Common myeloid progenitor, CD34-positive (primary cell): Measurements from ENCODE around the gene MAVS.

Source experiments
- CTCF ChIA-PET: fragments of 350-600 bp; sonication (Branson Sonifier 250); formaldehyde crosslinking; loops from one replicate; lab custom pipeline; 2021; ENCODE audit warnings: antibody characterized with exemption; lab: Charles Lee
- POLR2A ChIA-PET: fragments of 350-600 bp; sonication (Branson Sonifier 250); formaldehyde crosslinking; loops from one replicate; lab custom pipeline; 2021; ENCODE audit warnings: antibody characterized with exemption; lab: Charles Lee
- DNase-seq, 3 donors: peaks; one replicate each; pipeline versions ENCODE4 v3.0.0 to v3.0.0-alpha.2; 2013
- H3K27ac ChIP-seq, 2 experiments: 1 replicate in 1 of 2; 2 replicates in 1 of 2; pipeline ENCODE4 v1.7.0; 2013; ENCODE audit warnings: inconsistent platforms in 2 of 2, low read length in 2 of 2, mild to moderate bottlenecking in 2 of 2, low read depth in 1 of 2, moderate library complexity in 1 of 2; ENCODE audit not compliant: severe bottlenecking in 2 of 2, insufficient read depth in 1 of 2, poor library complexity in 1 of 2
- H3K27me3 ChIP-seq, 5 experiments: replicated peaks in 2 of 5; 1 replicate in 3 of 5; 2 replicates in 2 of 5; pipeline versions ENCODE4 v1.6.1 to v1.7.0; 2013; ENCODE audit warnings: low read length in 4 of 5, mild to moderate bottlenecking in 2 of 5, moderate library complexity in 2 of 5, inconsistent platforms in 1 of 5; ENCODE audit not compliant: insufficient read depth in 5 of 5, control insufficient read depth in 4 of 5
- H3K36me3 ChIP-seq, 4 experiments: 1 replicate in 2 of 4; 2 replicates in 2 of 4; pipeline versions ENCODE4 v1.6.1 to v1.7.0; 2013; ENCODE audit warnings: low read length in 3 of 4, control low read depth in 1 of 4, mild to moderate bottlenecking in 1 of 4; ENCODE audit not compliant: control insufficient read depth in 4 of 4, insufficient read depth in 4 of 4
- H3K4me1 ChIP-seq, 4 experiments: 1 replicate in 3 of 4; 2 replicates in 1 of 4; pipeline versions ENCODE4 v1.6.1 to v1.7.1; 2013; ENCODE audit warnings: low read length in 3 of 4, mild to moderate bottlenecking in 3 of 4, control low read depth in 1 of 4, inconsistent platforms in 1 of 4, moderate library complexity in 1 of 4; ENCODE audit not compliant: control insufficient read depth in 4 of 4, insufficient read depth in 4 of 4; ENCODE audit errors: control extremely low read depth in 1 of 4
- H3K4me3 ChIP-seq, 7 experiments: 1 replicate in 4 of 7; 2 replicates in 3 of 7; pipeline versions ENCODE4 v1.5.1 to v1.7.0; 2013; ENCODE audit warnings: mild to moderate bottlenecking in 7 of 7, low read length in 6 of 7, moderate library complexity in 6 of 7, inconsistent platforms in 2 of 7, low read depth in 2 of 7, control low read depth in 1 of 7; ENCODE audit not compliant: insufficient read depth in 4 of 7, control insufficient read depth in 1 of 7; ENCODE audit errors: extremely low read depth in 1 of 7
- H3K9me3 ChIP-seq, 5 experiments: 1 replicate in 4 of 5; 2 replicates in 1 of 5; pipeline versions ENCODE4 v1.6.1 to v1.7.1; 2013; ENCODE audit warnings: low read length in 4 of 5, mild to moderate bottlenecking in 2 of 5, inconsistent platforms in 1 of 5, low read depth in 1 of 5, moderate library complexity in 1 of 5; ENCODE audit not compliant: control insufficient read depth in 4 of 5, insufficient read depth in 2 of 5; ENCODE audit errors: control extremely low read depth in 1 of 5
- WGBS: methylation state at CpG from one replicate; pipeline ENCODE4 v1.1.5; 2013; ENCODE audit not compliant: insufficient coverage; 5-methylcytosine and 5-hydroxymethylcytosine counted together

The MAVS gene

DNA sequence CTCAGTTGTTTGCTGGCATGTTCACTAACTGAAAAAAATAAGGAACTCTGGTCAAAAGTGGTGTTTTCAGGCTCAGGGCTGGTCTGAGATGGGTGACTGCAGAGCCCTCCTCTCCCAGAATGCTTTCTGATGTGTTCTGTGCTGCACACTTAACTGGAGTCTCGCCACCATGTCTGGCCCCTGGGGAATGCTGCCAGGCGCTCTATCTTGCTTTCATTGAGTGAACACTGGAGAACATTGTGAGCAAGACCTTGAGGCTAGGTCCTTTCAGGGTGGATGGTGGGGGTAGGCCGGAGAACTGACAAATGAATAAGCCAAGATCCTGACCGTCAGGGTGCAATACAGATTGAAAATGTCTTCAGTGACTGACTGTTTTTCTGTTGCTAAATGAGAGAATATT lies 62.0 kb downstream of the MAVS start:
- Histone ChIP-seq H3K4me3 (no peak overlapping the region), H3K4me1 (peaks cover 0 to 6% (median 1%) of the 10 kb centered on the region in 4 experiments), H3K27ac (no peak overlapping the region), H3K27me3 (no peaks in the 10 kb centered on the region), H3K36me3 (peaks cover 17 to 62% (median 35%) of the 10 kb centered on the region in 4 experiments), H3K9me3 (no peaks in the 10 kb centered on the region)
- ChIA-PET CTCF (no interaction called here), POLR2A (no interaction called here)
- DNase-seq: no peak
- WGBS: 100% methylated on average over 4 of the region's 4 CpGs

DNA sequence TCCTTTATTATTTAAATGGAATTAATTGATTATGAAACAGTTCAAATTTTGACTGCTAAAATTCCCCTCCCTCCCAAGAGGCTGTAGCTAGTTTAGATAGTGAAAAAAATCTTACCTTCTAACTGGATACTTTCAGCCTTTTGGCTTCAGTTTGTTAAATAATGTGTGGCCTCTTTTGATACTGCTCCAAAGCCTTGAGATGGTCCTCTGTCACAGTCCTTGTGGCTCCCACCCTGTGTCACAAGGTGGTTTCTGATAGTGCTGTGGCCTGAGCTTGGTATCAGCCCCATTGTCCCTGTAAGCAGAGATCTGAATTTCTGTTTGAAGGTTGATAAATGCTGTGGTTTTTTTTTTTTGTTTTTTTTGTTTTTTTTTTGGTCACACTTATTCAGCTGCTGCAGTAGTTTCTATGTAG lies 63.3 kb downstream of the MAVS start:
- Histone ChIP-seq H3K9me3 (no peaks in the 10 kb centered on the region), H3K27ac (no peak overlapping the region), H3K27me3 (no peaks in the 10 kb centered on the region), H3K4me3 (no peak overlapping the region), H3K4me1 (peaks cover 0 to 6% (median 1%) of the 10 kb centered on the region in 4 experiments), H3K36me3 (peaks cover 17 to 70% (median 42%) of the 10 kb centered on the region in 4 experiments)
- peak; percentile 83 to 92 (median 85) for DNase-seq
- CTCF ChIA-PET: no interaction called here
- POLR2A ChIA-PET: no interaction called here

DNA sequence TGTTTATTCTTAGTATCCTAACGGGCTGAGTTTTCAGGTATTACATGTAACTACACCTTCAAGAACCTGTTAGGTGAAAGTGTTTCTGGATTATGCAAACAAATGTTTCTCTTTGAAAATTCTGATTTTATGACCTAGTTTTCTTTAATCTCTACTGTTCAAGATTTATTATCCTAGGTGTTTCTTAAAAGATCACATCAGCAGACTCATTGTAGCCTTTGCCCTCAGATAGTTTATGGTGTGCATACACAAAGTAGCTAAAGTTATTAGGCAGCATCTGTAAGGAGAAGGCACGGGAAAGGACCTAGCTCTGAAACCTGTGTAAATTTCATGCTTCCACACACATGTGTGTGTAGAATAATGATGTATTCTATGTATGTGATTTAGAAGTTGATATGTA lies 64.2 kb downstream of the MAVS start:
- Histone ChIP-seq H3K4me1 (peaks cover 0 to 6% (median 1%) of the 10 kb centered on the region in 4 experiments), H3K4me3 (no peak overlapping the region), H3K36me3 (peaks cover 17 to 67% (median 46%) of the 10 kb centered on the region in 4 experiments), H3K27ac (peak overlapping the region in 1 of 2 experiments; percentile 40), H3K9me3 (no peaks in the 10 kb centered on the region), H3K27me3 (no peaks in the 10 kb centered on the region)
- ChIA-PET CTCF (interaction anchor here (1.2 kb wide), 1 partner anchor 15 kb away, joined by 4 read pairs; no protein-coding TSS in a partner anchor), POLR2A (no interaction called here)
- DNase-seq: no peak
- 100% methylated on average over 1 of the region's 2 CpGs for WGBS

GRCh38 chr20:3911956-3912355 lies 65.3 kb downstream of the MAVS start:
- Histone ChIP-seq H3K27me3 (no peaks in the 10 kb centered on the region), H3K4me3 (no peak overlapping the region), H3K36me3 (peaks cover 20 to 74% (median 51%) of the 10 kb centered on the region in 4 experiments), H3K27ac (no peak overlapping the region), H3K4me1 (peaks cover 0 to 6% (median 1%) of the 10 kb centered on the region in 4 experiments), H3K9me3 (no peaks in the 10 kb centered on the region)
- ChIA-PET POLR2A (no interaction called here), CTCF (no interaction called here)
- 100% methylated on average over 2 of the region's 2 CpGs for WGBS
- no peak for DNase-seq

GRCh38 chr20:3914446-3914845 lies 67.8 kb downstream of the MAVS start:
- ChIA-PET CTCF (interaction anchor here (0.6 to 1.3 kb wide), 2 partner anchors 51 to 94 kb away, joined by 3 to 5 read pairs; no protein-coding TSS in a partner anchor), POLR2A (no interaction called here)
- Histone ChIP-seq H3K27ac (peak overlapping the region in 1 of 2 experiments; percentile 43), H3K36me3 (peaks cover 27 to 80% (median 50%) of the 10 kb centered on the region in 4 experiments), H3K4me3 (no peak overlapping the region), H3K27me3 (no peaks in the 10 kb centered on the region), H3K4me1 (peaks cover 0 to 6% (median 1%) of the 10 kb centered on the region in 4 experiments), H3K9me3 (no peaks in the 10 kb centered on the region)
- WGBS: 100% methylated on average over 1 of the region's 2 CpGs
- no peak for DNase-seq

- 100% methylated on average over 1 of the region's 2 CpGs for WGBS
- Histone ChIP-seq H3K27ac (no peak overlapping the region), H3K27me3 (no peaks in the 10 kb centered on the region), H3K4me3 (no peak overlapping the region), H3K4me1 (no peaks in the 10 kb centered on the region), H3K36me3 (peaks cover 23 to 78% (median 50%) of the 10 kb centered on the region in 4 experiments), H3K9me3 (no peaks in the 10 kb centered on the region)
- ChIA-PET CTCF (interaction anchor here (0.6 to 1.3 kb wide), 2 partner anchors 50 to 91 kb away, joined by 3 to 5 read pairs; no protein-coding TSS in a partner anchor), POLR2A (no interaction called here)
- no peak for DNase-seq
These were observed 69.1 kb downstream of the MAVS start for GRCh38 chr20:3915691-3916090.

GRCh38 chr20:3916364-3916763 lies 69.7 kb downstream of the MAVS start:
- H3K27ac ChIP-seq: no peak overlapping the region
- no peak overlapping the region for H3K4me3 ChIP-seq
- no peaks in the 10 kb centered on the region for H3K9me3 ChIP-seq
- no peaks in the 10 kb centered on the region for H3K27me3 ChIP-seq
- ChIA-PET CTCF (interaction anchor here (0.6 to 1.0 kb wide), 2 partner anchors 15 to 91 kb away, joined by 3 read pairs; no protein-coding TSS in a partner anchor), POLR2A (no interaction called here)
- 70% methylated on average over 2 of the region's 2 CpGs for WGBS
- H3K36me3 ChIP-seq: peaks cover 20 to 73% (median 49%) of the 10 kb centered on the region in 4 experiments
- no peaks in the 10 kb centered on the region for H3K4me1 ChIP-seq
- DNase-seq: no peak
